GM21526 (cell line): ENCODE measurements around the gene MCMBP.
"Not testable (repeated sequence)": the region's sequence is repeated elsewhere in the genome, so short reads cannot be mapped to it uniquely, and the experiment has no call there.

Experiments
- ATAC-seq: cut with Tn5 transposase; IDR thresholded peaks from one replicate; pipeline ENCODE4 v1.9.1; 2021; ENCODE audit warnings: moderate library complexity; ENCODE audit not compliant: unreplicated experiment, low FRiP score

Gene MCMBP

GRCh38 chr10:119796039-119796438 is 76.6 kb downstream of the MCMBP start:
- ATAC-seq = no peak

GRCh38 chr10:119795101-119795500 is 77.5 kb downstream of the MCMBP start:
- not testable (repeated sequence) for ATAC-seq

- ATAC-seq = no peak
Observed at GRCh38 chr10:119786117-119786769, 86.4 kb downstream of the MCMBP start.

- ATAC-seq = peak; percentile 66
Observed at GRCh38 chr10:119784340-119785067, 88.1 kb downstream of the MCMBP start.

GRCh38 chr10:119783665-119784027 is 89.0 kb downstream of the MCMBP start:
- no peak for ATAC-seq

- no peak for ATAC-seq
Observed at GRCh38 chr10:119782981-119783664, 89.5 kb downstream of the MCMBP start.

GRCh38 chr10:119781498-119781897 is 91.1 kb downstream of the MCMBP start:
- no peak for ATAC-seq

- no peak for ATAC-seq
Observed at GRCh38 chr10:119780879-119781480, 91.7 kb downstream of the MCMBP start.
